ENCODE measurements around the gene ADGRF3. TPM values are rescaled to one million over a fixed set of nuclear protein-coding genes. Genes with fewer than 3 reads are reported as not detected.
"Not testable (repeated sequence)": the region's sequence is repeated elsewhere in the genome, so short reads cannot be mapped to it uniquely, and the experiment has no call there.

ADGRF3 gene
- total RNA-seq, 2 experiments from 2014 or later = 3.7 to 4.6 TPM

GRCh38 chr2:26363958-26364357 lies 17.4 kb upstream of the ADGRF3 start:
- ATAC-seq (no peak), DNase-seq (no peak)
- Mint-ChIP-seq H3K4me3 (no peak overlapping the region), H3K4me1 (peaks cover 25% of the 10 kb centered on the region), H3K9me3 (ENCODE audit: low read depth) (no peaks in the 10 kb centered on the region), H3K27ac (no peak overlapping the region), H3K36me3 (peaks cover 24% of the 10 kb centered on the region), H3K27me3 (no peaks in the 10 kb centered on the region)
- CTCF ChIA-PET = interaction anchor here (0.5 kb wide), 1 partner anchor 36 kb away, joined by 3 read pairs; no protein-coding TSS in a partner anchor

GRCh38 chr2:26363323-26363722 lies 16.7 kb upstream of the ADGRF3 start:
- ATAC-seq (peak; percentile 33), DNase-seq (no peak)
- CTCF ChIA-PET = no interaction called here
- H3K4me3 Mint-ChIP-seq = no peak overlapping the region
- no peaks in the 10 kb centered on the region for H3K27me3 Mint-ChIP-seq
- H3K4me1 Mint-ChIP-seq = peaks cover 31% of the 10 kb centered on the region
- H3K27ac Mint-ChIP-seq = peak overlapping the region; percentile 13
- H3K36me3 Mint-ChIP-seq = peaks cover 19% of the 10 kb centered on the region
- H3K9me3 Mint-ChIP-seq (ENCODE audit: low read depth) = no peaks in the 10 kb centered on the region

- no peak overlapping the region for H3K27ac Mint-ChIP-seq
- no peak for ATAC-seq
- peaks cover 45% of the 10 kb centered on the region for H3K4me1 Mint-ChIP-seq
- H3K4me3 Mint-ChIP-seq = no peak overlapping the region
- no peak for DNase-seq
- H3K36me3 Mint-ChIP-seq = peaks cover 11% of the 10 kb centered on the region
- CTCF ChIA-PET = no interaction called here
- no peaks in the 10 kb centered on the region for H3K9me3 Mint-ChIP-seq (ENCODE audit: low read depth)
- H3K27me3 Mint-ChIP-seq = no peaks in the 10 kb centered on the region
These were observed 13.4 kb upstream of the ADGRF3 start for GRCh38 chr2:26359886-26360473.

- H3K9me3 Mint-ChIP-seq (ENCODE audit: low read depth) = no peaks in the 10 kb centered on the region
- H3K27me3 Mint-ChIP-seq = no peaks in the 10 kb centered on the region
- H3K36me3 Mint-ChIP-seq = peaks cover 23% of the 10 kb centered on the region
- CTCF ChIA-PET = interaction anchor here (0.9 kb wide), 1 partner anchor 10 kb away, joined by 3 read pairs; the partner anchor contains the start of gene ADGRF3
- H3K4me3 Mint-ChIP-seq = no peak overlapping the region
- ATAC-seq (no peak), DNase-seq (no peak)
- peaks cover 44% of the 10 kb centered on the region for H3K4me1 Mint-ChIP-seq
- H3K27ac Mint-ChIP-seq = peak overlapping the region; percentile 40
These were observed 10.2 kb upstream of the ADGRF3 start for GRCh38 chr2:26356771-26357170.

GRCh38 chr2:26356111-26356510 lies 9.5 kb upstream of the ADGRF3 start:
- Mint-ChIP-seq H3K27ac (no peak overlapping the region), H3K4me3 (no peak overlapping the region), H3K4me1 (peaks cover 45% of the 10 kb centered on the region)

GRCh38 chr2:26355038-26355995 lies 8.7 kb upstream of the ADGRF3 start:
- no peaks in the 10 kb centered on the region for H3K9me3 Mint-ChIP-seq (ENCODE audit: low read depth)
- H3K4me3 Mint-ChIP-seq = no peak overlapping the region
- no peaks in the 10 kb centered on the region for H3K27me3 Mint-ChIP-seq
- CTCF ChIA-PET = no interaction called here
- peaks cover 31% of the 10 kb centered on the region for H3K36me3 Mint-ChIP-seq
- H3K4me1 Mint-ChIP-seq = peaks cover 47% of the 10 kb centered on the region
- ATAC-seq (no peak), DNase-seq (no peak)
- H3K27ac Mint-ChIP-seq = no peak overlapping the region

More at GRCh38 chr2:26356111-26356510, 9.5 kb upstream of the ADGRF3 start:
- peaks cover 28% of the 10 kb centered on the region for H3K36me3 Mint-ChIP-seq
- no peaks in the 10 kb centered on the region for H3K9me3 Mint-ChIP-seq (ENCODE audit: low read depth)
- no peak for ATAC-seq
- DNase-seq = no peak
- H3K27me3 Mint-ChIP-seq = no peaks in the 10 kb centered on the region
- CTCF ChIA-PET = no interaction called here

GRCh38 chr2:26354469-26354868 lies 7.9 kb upstream of the ADGRF3 start:
- peaks cover 28% of the 10 kb centered on the region for H3K36me3 Mint-ChIP-seq
- CTCF ChIA-PET; H3K9me3 Mint-ChIP-seq (ENCODE audit: low read depth); H3K27ac Mint-ChIP-seq; H3K4me3 Mint-ChIP-seq; H3K27me3 Mint-ChIP-seq; ATAC-seq; DNase-seq: not testable (repeated sequence)
- peaks cover 46% of the 10 kb centered on the region for H3K4me1 Mint-ChIP-seq

- no peak overlapping the region for H3K4me3 Mint-ChIP-seq
- H3K9me3 Mint-ChIP-seq (ENCODE audit: low read depth) = no peaks in the 10 kb centered on the region
- no peak for DNase-seq
- peaks cover 46% of the 10 kb centered on the region for H3K4me1 Mint-ChIP-seq
- peaks cover 33% of the 10 kb centered on the region for H3K36me3 Mint-ChIP-seq
- H3K27ac Mint-ChIP-seq = no peak overlapping the region
- ATAC-seq = peak; percentile 54
- CTCF ChIA-PET = interaction anchor here (0.9 kb wide), 1 partner anchor 265 kb away, joined by 3 read pairs; no protein-coding TSS in a partner anchor
- no peaks in the 10 kb centered on the region for H3K27me3 Mint-ChIP-seq
These were observed 6.3 kb upstream of the ADGRF3 start for GRCh38 chr2:26352892-26353291.

- Mint-ChIP-seq H3K36me3 (peaks cover 37% of the 10 kb centered on the region), H3K27ac (no peak overlapping the region), H3K27me3 (no peaks in the 10 kb centered on the region), H3K9me3 (ENCODE audit: low read depth) (no peaks in the 10 kb centered on the region), H3K4me1 (peaks cover 45% of the 10 kb centered on the region), H3K4me3 (no peak overlapping the region)
- DNase-seq = no peak
- CTCF ChIA-PET = no interaction called here
- no peak for ATAC-seq
These were observed 4.9 kb upstream of the ADGRF3 start for GRCh38 chr2:26351375-26352090.

GRCh38 chr2:26349690-26350089 lies 3.1 kb upstream of the ADGRF3 start:
- ATAC-seq = no peak
- Mint-ChIP-seq H3K36me3 (peaks cover 35% of the 10 kb centered on the region), H3K4me1 (peaks cover 40% of the 10 kb centered on the region), H3K27me3 (no peaks in the 10 kb centered on the region), H3K27ac (no peak overlapping the region), H3K4me3 (no peak overlapping the region), H3K9me3 (ENCODE audit: low read depth) (no peaks in the 10 kb centered on the region)
- CTCF ChIA-PET = interaction anchor here (0.7 kb wide), 1 partner anchor 48 kb away, joined by 3 read pairs; no protein-coding TSS in a partner anchor
- no peak for DNase-seq

GRCh38 chr2:26347286-26347865 lies 787 bp upstream of the ADGRF3 start:
- H3K4me1 Mint-ChIP-seq = peaks cover 50% of the 10 kb centered on the region
- peak overlapping the region; percentile 96 for H3K27ac Mint-ChIP-seq
- no peaks in the 10 kb centered on the region for H3K9me3 Mint-ChIP-seq (ENCODE audit: low read depth)
- CTCF ChIA-PET = interaction anchor here (0.8 to 3.1 kb wide), 4 partner anchors 10 to 230 kb away, joined by 3 to 12 read pairs (median 4); no protein-coding TSS in a partner anchor
- DNase-seq (no peak), ATAC-seq (no peak)
- peak overlapping the region; percentile 91 for H3K4me3 Mint-ChIP-seq
- H3K36me3 Mint-ChIP-seq = peaks cover 26% of the 10 kb centered on the region
- H3K27me3 Mint-ChIP-seq = no peaks in the 10 kb centered on the region

- no peaks in the 10 kb centered on the region for H3K9me3 Mint-ChIP-seq (ENCODE audit: low read depth)
- H3K36me3 Mint-ChIP-seq = peaks cover 18% of the 10 kb centered on the region
- peaks cover 44% of the 10 kb centered on the region for H3K4me1 Mint-ChIP-seq
- peak within 1 kb of the TSS; percentile 96 for H3K27ac Mint-ChIP-seq
- H3K27me3 Mint-ChIP-seq = no peaks in the 10 kb centered on the region
- DNase-seq (peak; percentile 99), ATAC-seq (peak; percentile 95)
- CTCF ChIA-PET = interaction anchor here (0.7 to 3.1 kb wide), 13 partner anchors 8 to 354 kb away, joined by 3 to 14 read pairs (median 3); partner anchors contain the start of gene OTOF
- H3K4me3 Mint-ChIP-seq = peak within 1 kb of the TSS; percentile 91
These were observed 790 bp downstream of the ADGRF3 start, which contains the start of gene SELENOI for GRCh38 chr2:26345545-26346453. SELENOI (plus strand) TSS chr2:26346143; CDS start chr2:26346233, 90 bp downstream.
